CD4-positive, alpha-beta T cell treated with Interleukin-6 at 100 ng/mL for 8 hours (primary cell): ENCODE results near the gene EDAR.
A peak's percentile ranks its signal among the peaks of the same experiment; 100 is the strongest.

Source experiments
- DNase-seq: peaks from one replicate; pipeline ENCODE4 v3.0.0-alpha.2; 2020; ENCODE audit warnings: mixed read lengths, low spot score

Gene EDAR

GRCh38 chr2:108988796-108989713 lies at the start of gene EDAR:
EDAR (minus strand) TSS chr2:108989220; CDS start chr2:108931014, 58,206 bp downstream.
- peak; percentile 57 for DNase-seq

GRCh38 chr2:109033171-109033570 lies 44.2 kb upstream of the EDAR start:
- no peak for DNase-seq

- DNase-seq: no peak
These were observed 43.3 kb upstream of the EDAR start for GRCh38 chr2:109032229-109032820.

- DNase-seq: peak; percentile 92
These were observed 42.6 kb upstream of the EDAR start for GRCh38 chr2:109031476-109032228.

GRCh38 chr2:109030870-109031475 lies 42.0 kb upstream of the EDAR start:
- DNase-seq: peak; percentile 34

GRCh38 chr2:109029490-109030201 lies 40.6 kb upstream of the EDAR start:
- DNase-seq: no peak

- DNase-seq: no peak
These were observed 39.9 kb upstream of the EDAR start for GRCh38 chr2:109028738-109029489.

GRCh38 chr2:109028277-109028676 lies 39.3 kb upstream of the EDAR start:
- DNase-seq: peak; percentile 10

GRCh38 chr2:109027702-109028101 lies 38.7 kb upstream of the EDAR start:
- no peak for DNase-seq

GRCh38 chr2:109024477-109024876 lies 35.5 kb upstream of the EDAR start:
- DNase-seq: no peak

- DNase-seq: no peak
These were observed 32.9 kb upstream of the EDAR start for GRCh38 chr2:109021895-109022300.

GRCh38 chr2:109020217-109020637 lies 31.2 kb upstream of the EDAR start:
- peak; percentile 24 for DNase-seq

GRCh38 chr2:109018452-109018851 lies 29.4 kb upstream of the EDAR start:
- no peak for DNase-seq

GRCh38 chr2:109017017-109017416 lies 28.0 kb upstream of the EDAR start:
- DNase-seq: no peak

- DNase-seq: no peak
These were observed 27.4 kb upstream of the EDAR start for GRCh38 chr2:109016376-109016775.

GRCh38 chr2:109014476-109014875 lies 25.5 kb upstream of the EDAR start:
- no peak for DNase-seq

GRCh38 chr2:109013051-109013450 lies 24.0 kb upstream of the EDAR start:
- DNase-seq: no peak

- DNase-seq: no peak
These were observed 21.0 kb upstream of the EDAR start for GRCh38 chr2:109009920-109010610.

- DNase-seq: no peak
These were observed 18.0 kb upstream of the EDAR start for GRCh38 chr2:109006971-109007370.

GRCh38 chr2:109005686-109006204 lies 16.7 kb upstream of the EDAR start:
- no peak for DNase-seq
